Stimulated activated CD4-positive, alpha-beta T cell treated with anti-CD3 and anti-CD28 coated beads, Interleukin-2, amount 100 ng/mL, for 4 hours (primary cell): ENCODE results near the gene TNC.

Source experiments
- DNase-seq: peaks from one replicate; pipeline ENCODE4 v3.0.0-alpha.2; 2020; ENCODE audit warnings: low read depth

The TNC gene

DNA sequence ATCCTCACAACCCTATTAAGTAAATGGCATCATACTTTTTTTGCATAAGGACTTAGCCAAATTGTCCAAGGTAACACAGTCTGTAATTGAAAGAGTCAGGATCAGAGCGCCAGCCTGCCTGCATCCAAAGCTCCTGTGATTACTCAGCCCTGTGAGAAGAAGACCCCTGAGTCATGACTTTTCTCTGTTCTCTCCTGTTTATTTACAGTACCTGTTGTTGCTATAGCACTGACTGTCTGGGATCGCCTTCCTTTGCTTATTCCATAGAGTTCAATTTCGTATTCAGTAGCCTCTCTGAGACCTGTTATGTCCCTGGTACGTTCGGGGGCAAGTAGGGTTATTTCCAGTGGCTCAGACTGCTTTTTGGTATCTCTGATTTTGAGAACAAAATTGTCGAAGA, 71.8 kb downstream of the TNC start:
- DNase-seq: no peak

DNA sequence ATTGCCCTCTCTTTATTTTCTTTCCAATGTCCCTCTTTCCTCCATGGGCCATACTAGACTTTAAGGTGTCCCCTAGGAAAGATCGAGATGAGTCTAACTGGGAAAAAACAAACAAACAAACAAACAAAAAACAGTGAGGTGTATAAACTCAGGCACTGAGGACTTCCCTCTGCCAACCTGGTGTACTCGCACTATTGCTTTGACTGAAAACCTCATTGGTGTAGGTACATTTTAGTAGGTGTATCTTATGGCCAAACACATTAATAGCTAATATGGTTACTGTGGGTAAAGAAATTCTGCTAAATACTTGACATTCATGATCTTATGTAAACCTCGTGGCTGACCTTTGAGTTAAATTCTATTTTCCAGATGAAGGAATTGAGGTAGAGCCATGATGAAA, 74.3 kb downstream of the TNC start:
- no peak for DNase-seq

DNA sequence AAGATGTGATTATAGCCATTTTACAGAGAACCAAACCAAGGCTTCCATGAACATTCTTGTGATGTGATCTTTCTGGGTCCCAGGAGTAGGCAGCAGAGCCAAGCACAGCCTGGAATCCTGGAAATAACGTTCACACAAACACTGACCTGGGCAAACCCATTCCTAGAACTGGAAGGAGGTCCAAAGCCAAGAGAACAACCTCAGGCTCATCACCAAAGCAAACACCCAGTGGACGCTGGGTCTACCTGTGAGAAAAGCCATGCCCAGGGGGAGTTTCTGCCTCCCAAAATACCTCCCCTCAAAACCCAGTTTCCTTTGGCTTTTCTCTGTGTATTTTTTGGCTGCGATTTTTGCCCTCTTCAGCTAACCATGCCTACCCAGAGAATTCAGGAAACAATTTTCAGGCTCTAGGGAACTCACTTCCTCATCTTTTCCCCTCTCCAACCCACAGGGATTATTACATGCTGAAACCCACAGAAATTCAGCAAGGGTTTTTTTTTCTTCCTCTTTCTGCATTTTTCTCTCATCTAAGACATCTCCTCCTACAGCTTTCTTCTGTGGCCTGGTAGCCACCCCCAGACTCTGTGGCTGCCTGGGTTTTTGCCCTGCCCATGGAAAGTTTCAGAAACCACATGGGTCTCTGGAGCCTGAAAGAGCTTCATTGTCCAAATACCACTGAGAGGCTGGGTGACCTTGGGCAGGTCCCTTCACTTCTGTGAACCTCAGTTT, 75.0 kb downstream of the TNC start:
- no peak for DNase-seq

DNA sequence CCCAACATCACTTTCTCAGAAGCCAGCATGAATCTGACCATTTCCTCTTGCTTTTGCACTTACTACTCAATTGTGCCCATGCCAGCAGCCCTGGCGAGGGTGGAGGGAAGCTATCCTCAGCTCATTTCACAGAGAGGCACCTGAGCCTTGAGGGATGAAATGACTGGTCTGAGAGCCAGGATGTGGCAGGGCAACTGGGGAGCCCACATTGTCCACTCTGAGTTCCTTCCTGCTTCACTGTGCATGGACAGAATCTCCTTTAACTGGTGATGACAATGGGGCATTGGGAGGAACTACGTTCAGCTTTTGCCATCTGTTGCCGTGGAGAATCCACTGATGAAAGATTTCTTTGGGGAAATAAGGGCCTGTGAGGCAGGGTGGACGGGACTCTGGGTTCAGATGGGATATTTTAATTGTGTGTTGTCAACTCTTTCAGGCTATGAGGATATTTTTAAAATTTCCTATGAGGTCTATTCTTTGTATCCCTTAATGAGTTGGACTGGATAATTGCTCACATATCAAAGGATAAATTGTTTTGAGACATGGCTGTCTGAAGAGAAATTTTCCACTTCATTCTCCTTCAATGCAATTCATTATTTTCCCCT, 78.3 kb downstream of the TNC start:
- DNase-seq: no peak

DNA sequence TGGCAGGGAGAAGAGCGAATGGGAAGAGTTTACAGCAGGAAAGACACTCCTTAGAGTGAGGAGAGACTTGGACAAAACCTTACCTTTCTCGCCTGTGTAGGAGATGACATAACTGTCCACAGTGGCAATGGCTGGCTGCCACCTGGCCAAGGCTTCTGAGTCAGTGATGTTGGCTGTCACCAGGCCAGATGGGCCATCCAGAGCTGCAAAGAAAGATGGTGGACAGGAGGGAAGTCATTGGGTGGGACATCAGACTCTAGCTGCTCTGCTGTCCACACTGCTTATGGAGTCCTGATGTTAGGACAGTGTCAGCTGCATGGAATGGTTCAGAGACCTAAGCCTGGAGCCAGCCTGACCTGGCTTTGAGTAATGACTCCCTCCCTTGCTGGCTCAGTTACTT, 79.8 kb downstream of the TNC start:
- DNase-seq: no peak

DNA sequence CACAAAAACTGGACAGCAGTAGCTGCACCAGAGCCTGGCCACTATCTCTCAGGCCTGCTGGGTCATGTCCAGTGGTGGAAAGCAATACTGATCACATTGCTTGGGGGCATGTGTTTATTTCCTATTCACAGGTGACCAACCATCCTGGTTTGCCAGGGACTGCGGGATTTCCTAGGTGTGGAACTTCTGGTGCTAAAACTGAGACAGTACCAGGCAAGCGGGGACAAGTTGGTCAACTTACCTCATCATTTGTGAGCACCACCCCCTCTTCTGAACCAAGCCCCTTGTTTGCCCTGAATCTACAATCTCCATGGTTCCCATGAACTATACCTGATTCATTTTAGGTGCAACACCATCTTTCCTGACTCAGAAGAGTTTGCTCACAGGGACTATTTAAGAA, 81.3 kb downstream of the TNC start:
- no peak for DNase-seq

DNA sequence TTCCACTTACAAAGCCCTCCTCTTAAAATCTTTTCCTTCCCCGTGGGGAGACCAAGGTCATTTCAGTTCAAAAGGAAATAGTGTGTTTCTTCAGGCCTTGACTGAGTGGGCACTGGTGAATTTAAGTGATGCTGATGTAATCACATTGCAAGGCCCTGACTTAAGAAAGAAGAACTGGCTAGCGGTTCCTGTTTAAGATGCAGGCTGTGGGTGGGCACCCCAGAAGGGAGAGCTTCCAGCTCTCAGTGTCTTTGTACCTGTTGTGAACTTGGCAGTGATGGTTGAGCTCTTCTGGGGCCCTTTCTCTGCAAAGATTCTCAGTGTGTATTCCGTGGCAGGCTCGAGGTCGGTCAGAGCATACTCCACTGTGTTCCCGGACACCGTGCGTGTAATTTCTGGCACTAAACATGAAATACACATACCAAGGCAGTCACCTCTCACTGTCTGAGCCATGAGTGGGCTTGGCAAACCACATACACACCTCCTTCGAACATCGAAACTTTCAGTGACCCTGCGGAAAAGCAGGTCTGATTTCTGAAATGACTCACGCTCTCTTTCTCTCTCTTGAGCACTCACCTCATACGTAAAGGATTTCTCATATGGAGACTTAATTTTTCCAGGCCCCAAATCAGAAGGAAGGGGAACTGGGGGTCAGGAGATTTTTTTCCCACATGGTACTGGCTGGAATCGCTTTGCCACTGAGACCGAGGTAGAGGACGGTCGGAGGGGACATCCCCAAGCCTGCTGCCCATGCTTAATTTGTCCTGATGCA, 81.9 kb downstream of the TNC start:
- no peak for DNase-seq

DNA sequence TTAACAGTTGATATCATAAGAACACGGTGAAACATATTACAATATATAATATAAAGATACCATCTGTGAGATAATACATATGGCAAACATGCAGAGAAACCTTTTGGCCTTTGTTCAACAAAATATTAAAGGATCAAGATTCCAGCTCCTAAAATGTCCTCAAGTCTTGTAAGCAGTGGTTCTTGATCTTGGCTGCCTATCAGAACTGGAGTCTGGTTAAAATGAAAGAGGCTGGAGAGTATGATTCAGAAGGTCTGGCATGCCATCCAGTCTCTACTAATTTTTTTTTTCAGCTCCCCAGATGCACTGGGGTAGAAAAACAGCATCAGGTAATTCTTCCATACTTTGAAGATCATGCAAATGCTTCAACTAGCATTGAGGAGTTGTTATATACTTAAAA, 83.2 kb downstream of the TNC start:
- DNase-seq: no peak

DNA sequence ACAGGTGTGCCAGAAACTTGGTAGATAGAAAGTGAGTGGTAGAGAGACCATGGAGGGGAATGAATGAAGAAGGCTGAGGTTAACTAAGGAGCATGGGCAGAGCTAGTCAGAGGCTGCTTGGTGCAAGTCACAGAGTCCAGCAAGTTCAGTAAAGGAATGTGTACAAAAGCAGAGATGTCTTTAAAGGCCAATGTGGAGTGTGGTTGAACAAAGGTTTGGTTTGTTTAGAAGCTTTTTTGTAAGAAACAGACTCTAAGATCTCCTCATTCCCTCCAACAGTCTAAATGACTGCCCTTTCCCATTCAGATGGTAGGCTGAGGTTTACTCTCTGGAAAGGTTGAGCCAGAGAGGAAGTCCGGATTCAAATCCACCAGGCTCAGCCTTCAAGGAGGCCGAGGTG, 84.2 kb downstream of the TNC start:
- no peak for DNase-seq

DNA sequence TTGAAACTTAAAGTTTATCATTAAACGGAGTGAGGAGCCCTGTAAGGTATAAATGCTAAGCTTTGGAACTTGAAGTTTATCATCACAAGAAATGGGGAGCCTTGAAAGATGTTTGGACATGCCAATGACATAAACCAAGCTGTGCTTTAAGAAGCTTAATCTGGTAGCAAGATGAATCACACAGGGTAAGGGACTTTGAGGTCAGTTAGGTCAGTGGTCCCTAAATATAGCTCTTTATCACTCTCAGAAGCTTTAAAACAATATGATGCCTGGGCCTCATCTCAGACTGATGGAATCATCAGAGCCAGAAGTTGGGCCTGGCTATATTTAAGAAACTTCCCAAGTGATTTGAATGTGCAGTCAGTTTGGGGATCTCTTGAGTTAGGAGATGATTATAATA, 85.7 kb downstream of the TNC start:
- DNase-seq: no peak

DNA sequence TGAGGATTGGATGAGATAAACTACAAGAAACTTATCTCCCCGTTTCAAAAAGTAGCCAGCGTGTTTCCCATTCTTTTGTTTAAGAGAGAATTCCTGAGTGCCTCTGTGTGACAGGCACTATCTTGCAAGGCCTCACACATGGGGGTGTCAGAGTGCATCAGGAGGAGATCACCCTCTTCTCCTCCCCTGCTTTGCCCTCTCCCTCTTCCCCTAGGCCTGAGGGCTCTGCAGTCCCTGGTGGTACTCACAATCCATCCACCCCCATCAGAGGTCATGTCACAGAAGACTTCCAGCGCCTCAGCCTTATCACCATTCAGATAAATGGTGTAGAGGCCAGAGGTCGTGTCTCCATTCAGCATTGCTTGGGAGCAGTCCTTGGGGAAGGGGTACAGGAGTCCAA, 88.0 kb downstream of the TNC start:
- no peak for DNase-seq

DNA sequence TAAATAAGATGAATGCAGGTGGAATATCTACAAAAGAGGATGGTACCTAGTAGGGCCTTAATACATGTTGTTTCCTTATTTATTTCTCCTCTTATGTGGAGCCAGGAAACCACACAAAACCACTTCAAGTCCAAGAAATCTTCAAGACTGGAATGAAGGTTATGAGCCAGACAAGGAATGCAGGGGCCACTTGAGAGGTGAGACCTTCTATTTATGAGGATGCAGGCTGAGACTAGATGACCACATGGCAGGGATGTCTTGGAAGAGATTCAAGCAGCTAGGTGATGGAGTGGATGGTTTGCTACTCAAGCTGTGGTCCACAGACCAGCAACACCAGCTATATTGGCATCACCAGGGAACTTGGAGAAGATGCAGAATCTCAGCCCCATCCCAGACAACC, 92.2 kb downstream of the TNC start:
- no peak for DNase-seq

DNA sequence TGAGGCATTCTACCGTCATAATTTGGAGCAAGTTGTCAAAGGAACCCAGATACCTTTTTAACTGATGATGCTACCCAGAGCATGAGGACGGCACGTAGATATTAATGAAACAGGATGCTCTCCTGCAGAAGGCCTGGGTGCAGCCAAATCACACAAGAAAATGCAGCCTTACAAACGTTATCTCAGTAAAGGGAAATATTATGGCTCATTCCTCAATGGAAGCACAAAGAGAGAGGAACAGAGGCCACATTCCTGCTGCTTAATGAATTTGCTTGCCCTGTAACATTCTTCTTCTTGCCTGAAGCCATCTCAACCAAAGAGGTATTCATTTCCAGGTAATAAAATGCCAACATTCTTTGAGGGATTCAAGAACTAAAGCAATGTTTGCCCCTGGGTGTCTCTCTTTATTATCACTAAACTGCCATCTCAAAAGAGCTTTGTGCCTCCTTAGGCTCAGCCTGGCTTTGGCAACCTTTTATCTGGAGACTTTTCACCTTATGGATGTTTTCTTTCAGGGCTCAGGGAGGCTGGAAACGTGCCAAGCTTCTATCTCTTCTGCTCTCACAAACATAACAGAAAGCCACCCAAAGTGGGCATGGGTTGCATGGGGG, 92.9 kb downstream of the TNC start:
- DNase-seq: no peak

DNA sequence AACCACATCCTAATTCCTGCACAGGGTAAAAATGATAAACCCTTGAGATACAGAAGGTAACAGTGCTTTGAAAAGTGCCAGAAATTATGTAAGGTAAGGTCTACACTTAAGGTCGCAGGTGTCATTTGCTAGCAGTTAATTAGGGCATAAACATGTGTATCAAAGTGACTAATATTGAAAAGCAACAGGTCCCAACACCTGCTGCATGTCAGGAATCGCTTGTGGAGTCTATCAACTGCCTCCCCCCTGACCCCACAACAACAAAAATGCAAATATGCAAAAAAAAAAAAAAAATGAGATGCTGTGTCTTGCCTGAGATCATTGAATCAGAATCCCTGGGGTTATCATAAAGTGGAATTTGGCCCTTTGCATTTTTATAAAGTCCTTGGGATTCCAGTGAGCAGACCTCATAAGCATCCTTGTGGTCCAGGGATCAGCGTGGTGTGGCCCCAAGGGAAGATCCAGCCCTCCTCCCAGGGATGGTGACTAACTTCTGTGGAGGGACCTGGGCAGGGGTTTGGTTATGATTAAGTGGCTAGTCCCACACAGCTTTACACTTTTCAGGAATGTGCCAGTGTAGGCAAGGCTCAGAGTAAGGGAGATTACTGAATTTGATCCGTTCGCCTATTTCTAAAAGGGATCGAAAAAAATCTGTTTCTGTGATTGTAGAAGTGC, 95.1 kb downstream of the TNC start:
- no peak for DNase-seq

DNA sequence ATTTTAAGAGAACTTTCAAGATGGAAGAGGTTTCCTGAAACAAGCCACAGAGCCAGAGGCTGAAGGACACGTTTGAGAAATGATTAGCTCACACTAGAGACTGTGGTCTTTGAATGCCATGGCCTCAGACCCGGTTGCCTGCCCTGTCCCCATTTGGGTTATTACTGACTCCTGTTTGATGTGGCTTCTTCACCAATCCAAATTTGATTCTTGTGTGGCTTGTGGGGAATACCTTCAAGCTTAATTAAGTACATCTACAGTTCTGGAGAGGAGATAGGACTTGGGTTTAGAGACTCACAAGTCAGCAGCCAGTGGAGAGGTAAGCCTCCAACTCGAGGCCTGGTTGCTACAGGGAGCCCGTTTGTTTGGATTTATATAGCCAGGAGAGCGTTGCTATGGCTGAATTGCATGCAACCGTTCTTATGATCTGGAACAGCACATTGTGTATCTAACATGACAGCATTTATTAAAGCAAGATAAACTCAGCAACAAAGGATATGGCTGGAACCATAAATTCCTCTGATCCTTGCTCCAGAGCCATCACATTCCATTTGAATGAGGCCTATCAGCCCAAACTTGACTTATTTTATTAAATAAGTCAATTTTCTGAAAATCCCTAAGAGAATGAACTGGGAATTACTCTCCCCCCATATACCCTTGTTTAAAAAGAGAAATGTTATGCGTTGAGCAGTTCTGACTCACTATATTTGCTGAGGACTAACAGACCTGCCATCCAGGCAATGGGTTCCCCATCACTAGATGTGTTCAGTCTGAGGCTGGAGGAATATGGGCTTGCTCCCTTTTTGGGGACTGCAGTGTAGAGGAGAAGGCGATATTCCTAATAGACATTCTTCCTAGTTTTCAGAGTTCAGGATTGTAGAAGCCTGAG, 99.2 kb downstream of the TNC start:
- DNase-seq: no peak

DNA sequence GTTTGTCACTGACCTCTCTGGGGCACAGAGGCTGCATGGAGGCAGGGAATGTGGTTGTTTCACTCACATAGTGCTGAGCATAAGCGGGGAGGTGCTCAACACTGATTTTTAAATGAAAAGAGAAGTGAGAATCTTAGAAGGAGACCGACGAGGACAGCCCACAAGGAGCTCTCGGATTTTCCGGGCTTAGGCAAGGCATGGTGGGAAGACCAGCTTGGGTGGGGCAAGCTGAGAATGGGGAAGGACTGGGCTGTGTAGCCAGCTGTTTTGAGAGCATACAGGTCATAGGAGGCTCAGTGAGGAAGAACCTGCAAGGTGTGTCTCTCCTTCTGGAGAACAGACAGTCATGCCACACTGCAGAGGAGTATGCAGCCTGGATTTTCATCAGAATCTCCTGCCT, 101.6 kb downstream of the TNC start:
- no peak for DNase-seq

DNA sequence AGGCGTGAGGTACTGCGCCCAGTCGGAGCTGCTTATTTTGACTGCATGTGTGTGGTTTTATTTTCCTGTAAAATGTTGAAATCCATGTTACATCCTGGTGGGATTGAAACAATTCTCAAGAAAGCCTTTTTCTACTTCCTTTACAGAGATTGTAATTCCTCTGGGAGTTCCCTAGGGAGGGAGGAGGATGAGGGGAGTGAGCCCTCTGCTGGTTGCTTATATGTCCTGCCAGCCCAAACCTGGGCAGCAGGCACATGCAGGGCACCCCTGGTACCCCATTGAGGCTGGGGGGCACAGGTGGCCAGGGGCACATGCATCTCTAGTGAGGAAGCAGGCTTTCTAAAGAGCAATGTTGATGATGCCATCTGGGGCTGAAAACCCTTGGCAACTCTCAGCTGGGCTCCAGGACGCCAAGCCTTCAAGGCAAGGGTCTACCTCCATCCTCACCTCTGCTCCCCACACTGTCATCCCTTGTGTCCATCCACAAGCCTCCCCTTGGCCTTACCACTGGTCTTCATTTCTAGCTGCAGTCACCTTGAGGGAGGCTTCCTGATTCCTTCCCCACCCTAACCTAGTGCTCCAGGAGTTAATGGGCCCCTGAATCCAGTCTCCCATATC, 102.8 kb downstream of the TNC start:
- DNase-seq: no peak

DNA sequence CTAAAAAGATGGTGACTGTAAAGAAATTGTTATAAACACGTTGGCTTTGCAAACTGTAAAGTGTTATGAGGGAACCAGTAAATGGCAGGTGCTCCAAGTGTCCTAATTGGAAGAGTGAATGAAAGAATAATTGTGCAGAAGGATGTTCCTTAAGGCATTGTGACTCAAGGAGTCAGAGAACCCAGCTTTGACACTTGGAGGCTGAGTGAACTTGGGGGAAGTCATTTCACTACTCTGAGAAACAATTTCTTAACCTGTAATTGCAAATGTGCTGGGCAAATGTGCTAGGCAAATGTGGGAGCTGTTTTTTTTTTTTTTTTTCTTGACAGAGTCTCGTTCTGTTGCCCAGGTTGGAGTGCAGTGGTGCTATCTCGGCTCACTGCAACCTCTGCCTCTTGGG, 103.5 kb downstream of the TNC start:
- DNase-seq: no peak

DNA sequence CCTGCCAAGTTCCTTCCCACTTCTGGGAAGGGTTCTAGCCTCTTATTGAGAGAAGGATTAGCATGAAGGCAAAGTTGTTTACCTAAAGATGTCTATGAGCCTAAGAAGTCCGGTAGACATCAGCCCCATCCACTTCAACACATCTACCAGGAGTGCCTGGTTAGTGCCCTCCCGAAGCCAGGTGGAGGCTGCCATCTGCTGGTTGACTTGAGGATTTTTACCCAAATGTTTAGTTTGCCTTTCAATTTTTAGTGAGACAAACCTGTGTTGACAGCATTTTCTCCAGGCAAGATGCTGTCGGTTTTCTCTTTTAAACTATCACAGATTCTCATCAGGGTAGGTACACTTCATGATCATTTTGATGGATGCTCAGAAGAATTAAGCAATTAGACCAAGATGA, 104.0 kb downstream of the TNC start:
- DNase-seq: peak; percentile 68

DNA sequence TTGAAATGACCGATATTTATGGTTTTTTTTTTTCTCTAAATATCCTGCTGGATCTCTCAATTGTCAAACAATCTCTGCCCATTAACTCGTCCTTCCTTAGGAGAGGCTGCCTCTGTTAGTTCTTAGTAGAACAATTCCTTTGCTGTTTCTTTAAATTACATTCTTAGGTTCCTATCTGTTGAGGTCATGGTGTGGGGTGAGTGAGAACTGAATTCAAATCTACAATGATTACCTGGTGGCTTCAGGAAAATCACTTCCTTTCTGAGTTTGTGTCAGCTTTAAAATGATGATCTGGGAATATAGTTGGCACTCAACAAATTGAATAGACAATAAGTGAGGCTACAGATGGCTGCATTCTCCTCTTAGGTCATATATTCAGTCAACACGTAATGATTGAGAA, 105.5 kb downstream of the TNC start:
- no peak for DNase-seq

DNA sequence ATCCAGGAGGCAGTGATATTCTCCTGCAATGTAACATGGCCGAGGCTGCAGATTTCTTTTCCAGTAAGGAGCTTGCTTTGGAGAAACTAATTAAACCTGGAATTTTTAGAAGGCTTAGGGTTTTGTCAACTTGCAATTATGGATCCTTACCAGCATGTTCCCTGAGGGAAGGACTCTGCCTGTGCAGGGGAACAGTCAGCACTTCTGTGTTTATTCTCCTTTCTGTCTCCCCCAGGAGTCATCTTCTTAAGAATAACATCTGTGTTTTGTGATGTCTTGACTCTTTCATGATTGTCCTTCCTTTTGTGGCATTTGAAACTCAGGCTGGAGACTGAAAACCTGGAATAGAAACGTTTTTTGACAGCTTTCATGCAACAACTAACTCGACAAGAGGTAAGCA, 107.1 kb downstream of the TNC start:
- no peak for DNase-seq
